ENCODE measurements around the gene FYCO1.

DNA sequence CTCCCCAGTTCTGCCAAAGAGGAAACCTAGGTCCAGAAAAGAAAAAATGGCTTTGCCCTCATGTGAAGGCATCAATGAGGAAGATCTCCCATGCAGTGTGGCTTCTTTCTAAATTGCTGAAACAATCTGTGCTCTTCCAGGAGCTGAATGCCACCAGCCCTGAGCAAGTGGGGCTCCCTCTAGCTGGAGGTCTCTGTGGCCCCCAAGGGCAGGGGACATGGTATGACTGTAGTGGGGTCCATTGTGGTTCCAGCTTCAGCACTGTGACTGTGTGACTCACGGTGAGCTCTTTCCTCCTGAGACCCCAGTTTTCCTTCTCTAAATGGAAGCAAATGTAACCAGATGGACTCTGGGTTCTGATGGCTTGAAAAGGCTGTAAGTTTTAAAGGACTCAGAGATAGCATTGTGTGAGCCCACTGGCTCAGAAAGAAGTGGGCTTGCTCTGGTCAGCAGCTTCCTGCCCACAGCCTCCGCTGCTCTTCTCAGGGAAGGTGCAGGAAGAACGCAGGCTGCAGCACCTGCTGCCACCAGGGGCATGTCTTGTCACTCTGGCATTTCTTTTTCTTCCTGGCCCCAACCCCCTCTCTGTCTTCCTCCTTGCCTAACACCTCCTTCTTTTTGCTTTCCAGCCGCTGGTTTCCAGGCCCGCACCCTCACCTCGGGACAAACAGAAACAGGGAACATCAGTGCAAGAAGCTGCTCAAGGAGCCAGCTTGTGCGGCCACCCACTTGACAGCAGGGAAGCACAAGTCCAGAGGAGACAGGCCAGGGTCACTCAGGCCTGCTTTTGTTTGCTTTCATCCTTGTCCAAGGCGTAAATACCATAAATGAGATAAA is 58.2 kb downstream of the FYCO1 start:
- no peak for TF ChIP-seq ZZZ3 (IDR thresholded peaks at IDR 0.05)
- TF ChIP-seq, protein P1, sequence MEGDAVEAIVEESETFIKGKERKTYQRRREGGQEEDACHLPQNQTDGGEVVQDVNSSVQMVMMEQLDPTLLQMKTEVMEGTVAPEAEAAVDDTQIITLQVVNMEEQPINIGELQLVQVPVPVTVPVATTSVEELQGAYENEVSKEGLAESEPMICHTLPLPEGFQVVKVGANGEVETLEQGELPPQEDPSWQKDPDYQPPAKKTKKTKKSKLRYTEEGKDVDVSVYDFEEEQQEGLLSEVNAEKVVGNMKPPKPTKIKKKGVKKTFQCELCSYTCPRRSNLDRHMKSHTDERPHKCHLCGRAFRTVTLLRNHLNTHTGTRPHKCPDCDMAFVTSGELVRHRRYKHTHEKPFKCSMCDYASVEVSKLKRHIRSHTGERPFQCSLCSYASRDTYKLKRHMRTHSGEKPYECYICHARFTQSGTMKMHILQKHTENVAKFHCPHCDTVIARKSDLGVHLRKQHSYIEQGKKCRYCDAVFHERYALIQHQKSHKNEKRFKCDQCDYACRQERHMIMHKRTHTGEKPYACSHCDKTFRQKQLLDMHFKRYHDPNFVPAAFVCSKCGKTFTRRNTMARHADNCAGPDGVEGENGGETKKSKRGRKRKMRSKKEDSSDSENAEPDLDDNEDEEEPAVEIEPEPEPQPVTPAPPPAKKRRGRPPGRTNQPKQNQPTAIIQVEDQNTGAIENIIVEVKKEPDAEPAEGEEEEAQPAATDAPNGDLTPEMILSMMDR (IDR thresholded peaks at IDR 0.05 in 2 of 3, conservative IDR thresholded peaks at IDR 0.05 in 1 of 3; ENCODE audit: insufficient read depth in 2 of 3, low read depth in 1 of 3, low read length in 3 of 3) = no peak

Measured in K562 (cell line).